Measurements from ENCODE around the gene DAAM2.

Gene DAAM2

DNA sequence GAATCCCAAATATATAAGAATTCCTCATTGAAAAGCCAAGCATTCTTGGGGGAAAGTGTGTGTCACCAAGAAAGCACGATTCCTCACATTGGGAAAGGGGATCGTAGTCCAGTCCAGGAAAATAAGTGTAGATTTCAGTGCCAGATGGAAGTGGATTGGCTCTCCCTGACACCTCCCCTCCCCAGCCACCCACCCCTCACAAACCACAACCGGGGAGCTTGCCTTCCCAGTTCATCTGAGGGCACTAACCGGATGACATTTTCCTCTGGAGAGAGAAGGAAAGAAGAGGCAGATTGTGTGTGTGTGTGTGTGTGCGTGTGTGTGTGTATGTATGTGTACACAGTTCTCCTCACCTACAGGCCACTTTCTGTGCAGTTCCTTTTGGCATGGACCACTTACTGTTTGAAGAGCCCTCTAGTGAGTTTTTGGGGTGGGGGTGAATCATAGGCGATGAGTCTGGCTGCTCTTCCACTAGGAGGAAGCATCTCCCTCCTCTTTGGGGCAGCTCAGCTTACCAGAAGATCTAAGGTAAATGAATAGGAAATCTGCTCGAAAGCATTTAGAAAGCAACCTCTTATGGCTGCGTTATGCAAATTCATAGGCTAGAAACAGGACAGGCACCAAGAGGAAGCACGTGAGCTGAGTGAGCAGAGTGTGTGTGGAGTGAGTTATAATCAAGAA is 20.8 kb downstream of the DAAM2 start:
- peak; percentile 30 for TF ChIP-seq CTCF (IDR thresholded peaks at IDR 0.05; ENCODE audit: low read depth, low read length, missing control alignments)
- H3K4me3 ChIP-seq (replicated peaks; ENCODE audit: low read depth, low read length) = 0 out of 2 replicates have a peak overlapping the region, but pooled peaks have one; percentile 5
- DNase-seq (ENCODE audit: extremely low read depth, low read depth) = peak; percentile 83

- H3K4me3 ChIP-seq (replicated peaks; ENCODE audit: low read depth, low read length) = no peak overlapping the region
- no peak for DNase-seq (ENCODE audit: extremely low read depth, low read depth)
- TF ChIP-seq CTCF (IDR thresholded peaks at IDR 0.05; ENCODE audit: low read depth, low read length, missing control alignments) = no peak
Observed at GRCh38 chr6:39814236-39814635, 22.1 kb downstream of the DAAM2 start.

DNA sequence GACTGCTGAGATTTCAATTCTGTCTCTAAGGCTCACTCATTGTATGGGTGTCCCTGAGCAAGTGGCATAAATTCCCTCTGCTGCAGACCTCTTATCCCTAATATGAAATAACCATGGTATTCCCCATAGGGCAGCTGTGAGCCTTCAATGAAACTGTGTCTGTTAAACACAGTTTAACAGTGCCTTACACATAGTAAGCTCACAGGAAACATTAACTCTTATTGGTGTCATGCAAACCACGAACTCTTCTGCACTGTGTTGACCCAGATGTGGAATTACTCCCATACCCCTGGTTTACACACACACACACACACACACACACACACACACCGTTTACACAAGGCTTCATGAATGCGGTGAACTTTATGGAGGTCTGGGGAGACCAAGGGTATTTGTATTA is 23.2 kb downstream of the DAAM2 start:
- TF ChIP-seq CTCF (IDR thresholded peaks at IDR 0.05; ENCODE audit: low read depth, low read length, missing control alignments) = no peak
- H3K4me3 ChIP-seq (replicated peaks; ENCODE audit: low read depth, low read length) = no peak overlapping the region
- no peak for DNase-seq (ENCODE audit: extremely low read depth, low read depth)

DNA sequence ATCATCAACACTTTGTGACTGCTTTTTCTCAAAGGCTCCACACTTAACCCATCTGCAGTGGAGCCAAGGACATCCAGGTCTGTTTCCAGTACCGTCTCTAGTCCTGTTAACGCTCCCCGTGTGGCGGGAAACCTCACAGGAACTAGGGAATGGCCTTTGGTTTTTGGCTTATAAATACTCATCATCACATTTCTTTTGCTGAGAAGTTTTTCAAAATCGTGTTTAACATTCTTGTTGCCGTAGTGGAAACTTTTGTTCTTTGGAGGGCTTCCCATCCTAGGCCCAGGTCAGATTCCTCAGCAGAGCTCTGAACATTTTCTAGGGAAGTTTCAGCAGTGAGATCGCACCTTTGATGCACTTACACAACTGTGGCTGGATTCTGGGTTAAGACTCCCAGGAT is 24.6 kb downstream of the DAAM2 start:
- DNase-seq (ENCODE audit: extremely low read depth, low read depth) = no peak
- H3K4me3 ChIP-seq (replicated peaks; ENCODE audit: low read depth, low read length) = no peak overlapping the region
- TF ChIP-seq CTCF (IDR thresholded peaks at IDR 0.05; ENCODE audit: low read depth, low read length, missing control alignments) = no peak

DNA sequence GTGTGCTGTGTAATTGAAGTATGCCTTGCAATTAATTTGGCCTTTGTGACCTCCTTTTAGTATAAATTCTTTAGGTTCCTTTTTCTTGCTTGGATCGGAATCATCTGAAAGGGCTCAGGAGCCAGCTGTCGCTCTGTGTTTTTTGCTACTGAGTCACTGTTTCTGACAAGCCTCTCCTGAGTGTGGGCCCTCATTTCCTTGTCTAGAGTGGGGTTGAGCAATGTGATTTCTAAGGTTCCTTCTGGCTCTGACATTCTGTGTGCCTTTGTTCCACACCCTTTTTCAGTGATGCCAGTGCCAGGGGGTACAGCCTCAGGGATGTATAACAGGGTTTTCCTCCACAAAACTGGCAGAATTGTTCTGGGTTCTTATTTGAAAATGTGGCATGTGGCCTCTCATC is 26.5 kb downstream of the DAAM2 start:
- H3K4me3 ChIP-seq (replicated peaks; ENCODE audit: low read depth, low read length) = no peak overlapping the region
- TF ChIP-seq CTCF (IDR thresholded peaks at IDR 0.05; ENCODE audit: low read depth, low read length, missing control alignments) = no peak

DNA sequence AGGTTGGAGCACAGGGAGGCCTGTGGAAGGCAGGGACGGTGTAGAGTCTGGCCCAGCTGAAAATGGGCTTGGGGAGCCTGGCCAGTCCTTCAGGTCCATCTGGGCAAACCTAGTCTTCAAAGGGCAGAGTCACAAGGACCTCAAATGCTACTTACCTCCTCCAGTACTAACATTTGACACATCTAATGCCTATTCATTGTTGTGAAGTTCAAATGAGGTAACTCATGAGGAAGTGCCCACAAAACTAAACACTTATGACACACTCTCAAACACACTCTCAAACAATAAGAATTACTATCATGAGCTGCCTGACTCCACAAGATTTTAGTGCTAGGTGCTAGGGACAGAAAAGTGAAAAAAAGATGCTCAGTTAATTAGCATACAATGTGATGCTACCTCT is 27.1 kb downstream of the DAAM2 start:
- TF ChIP-seq CTCF (IDR thresholded peaks at IDR 0.05; ENCODE audit: low read depth, low read length, missing control alignments) = no peak
- DNase-seq (ENCODE audit: extremely low read depth, low read depth) = no peak
- H3K4me3 ChIP-seq (replicated peaks; ENCODE audit: low read depth, low read length) = no peak overlapping the region

More for the DNA sequence above, 26.5 kb downstream of the DAAM2 start:
- no peak for DNase-seq (ENCODE audit: extremely low read depth, low read depth)

DNA sequence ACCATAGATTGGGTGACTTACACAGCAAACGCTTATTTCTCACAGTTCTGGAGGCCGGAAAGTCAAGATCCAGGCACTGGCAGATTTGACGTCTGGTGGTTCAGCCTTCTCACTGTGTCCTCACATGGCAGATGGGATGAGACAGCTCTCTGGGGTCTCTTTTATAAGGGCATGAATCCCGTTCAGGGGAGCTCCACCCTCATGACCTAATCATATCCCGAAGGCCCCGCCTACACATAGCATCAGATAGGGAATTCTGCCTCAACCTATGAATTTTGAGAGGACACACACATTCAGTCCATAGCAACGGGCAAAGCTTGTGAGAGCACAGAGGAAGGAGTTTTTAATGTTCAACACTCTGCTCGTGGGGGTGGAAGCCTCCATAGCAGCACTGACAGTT is 27.5 kb downstream of the DAAM2 start:
- no peak for TF ChIP-seq CTCF (IDR thresholded peaks at IDR 0.05; ENCODE audit: low read depth, low read length, missing control alignments)
- DNase-seq (ENCODE audit: extremely low read depth, low read depth) = no peak
- H3K4me3 ChIP-seq (replicated peaks; ENCODE audit: low read depth, low read length) = no peak overlapping the region

Measured in HFF-Myc (cell line).